H1 (cell line): ENCODE data around the gene ISG15. TPM values are rescaled to one million over a fixed set of nuclear protein-coding genes. Genes with fewer than 3 reads are reported as not detected.

ENCODE experiments used
- CTCF ChIA-PET: fragments of 300-600 bp; sonication (Branson Sonifier 250); formaldehyde crosslinking; loops from one replicate; lab custom pipeline; 2021; ENCODE audit not compliant: partially characterized antibody; lab: Charles Lee
- POLR2A ChIA-PET: fragments of 300-600 bp; sonication (Branson Sonifier 250); formaldehyde crosslinking; loops from one replicate; lab custom pipeline; 2021; ENCODE audit warnings: inconsistent platforms; ENCODE audit not compliant: partially characterized antibody; lab: Charles Lee
- DNase-seq, 2 experiments: peaks; one replicate each; pipeline versions ENCODE4 v3.0.0 to v3.0.0-alpha.2; 2010 to 2022; ENCODE audit warnings: low spot score in 2 of 2, low read depth in 1 of 2, mixed read lengths in 1 of 2
- FAIRE-seq: peaks from 2 replicates; lab custom pipeline; 2011; peaks lifted over from hg19 to GRCh38; lab: Jason Lieb, UNC
- H2AFZ ChIP-seq: 2 replicates; pipeline ENCODE4 v1.8.1; 2012; ENCODE audit warnings: low read length, inconsistent platforms
- H2AK5ac ChIP-seq: 2 replicates; pipeline ENCODE4 v1.6.1; 2013; ENCODE audit warnings: low read depth, low read length
- H2BK120ac ChIP-seq: replicated peaks from 2 replicates; pipeline ENCODE3; 2013; ENCODE audit warnings: low read depth, low read length, inconsistent platforms
- H2BK12ac ChIP-seq: 2 replicates; pipeline ENCODE4 v1.6.1; 2013; ENCODE audit warnings: low read depth, low read length
- H2BK15ac ChIP-seq: 2 replicates; pipeline ENCODE4 v1.6.1; 2013; ENCODE audit warnings: low read length
- H2BK20ac ChIP-seq: 2 replicates; pipeline ENCODE4 v1.6.1; 2013; ENCODE audit warnings: low read length
- H2BK5ac ChIP-seq: 2 replicates; pipeline ENCODE4 v1.6.1; 2013; ENCODE audit warnings: low read depth, low read length
- H3K14ac ChIP-seq: 2 replicates; pipeline ENCODE4 v1.6.1; 2013; ENCODE audit warnings: inconsistent platforms; ENCODE audit not compliant: insufficient read length
- H3K18ac ChIP-seq: 2 replicates; pipeline ENCODE4 v1.6.1; 2013; ENCODE audit warnings: low read length; ENCODE audit errors: extremely low read depth
- H3K23ac ChIP-seq: 2 replicates; pipeline ENCODE4 v1.6.1; 2013; ENCODE audit warnings: inconsistent platforms; ENCODE audit not compliant: insufficient read length
- H3K23me2 ChIP-seq: 2 replicates; pipeline ENCODE4 v1.6.1; 2013; ENCODE audit warnings: low read depth, low read length
- H3K27ac ChIP-seq: 2 replicates; pipeline ENCODE4 v1.6.1; 2011; ENCODE audit warnings: low read depth, low read length, inconsistent platforms
- H3K27me3 ChIP-seq, 4 experiments: replicated peaks in 1 of 4; 1 replicate in 1 of 4; 2 replicates in 3 of 4; pipeline versions ENCODE4 v1.6.1 to v1.8.1; 2011 to 2013; ENCODE audit warnings: low read length in 3 of 4, mild to moderate bottlenecking in 3 of 4, inconsistent platforms in 2 of 4, mixed read lengths in 2 of 4, moderate library complexity in 1 of 4; ENCODE audit not compliant: control insufficient read depth in 3 of 4, insufficient read depth in 3 of 4; ENCODE audit errors: extremely low read depth in 1 of 4
- H3K36me3 ChIP-seq, 4 experiments: 2 replicates each; pipeline versions ENCODE4 v1.6.1 to v1.8.1; 2011 to 2013; ENCODE audit warnings: mild to moderate bottlenecking in 4 of 4, low read length in 3 of 4, moderate library complexity in 2 of 4, control low read depth in 1 of 4, inconsistent platforms in 1 of 4; ENCODE audit not compliant: insufficient read depth in 4 of 4, control insufficient read depth in 2 of 4
- H3K4ac ChIP-seq: replicated peaks from 2 replicates; pipeline ENCODE3; 2013; ENCODE audit warnings: low read length, low read depth, mixed read lengths, inconsistent platforms; ENCODE audit not compliant: insufficient read length
- H3K4me1 ChIP-seq, 4 experiments: replicated peaks in 1 of 4; 1 replicate in 1 of 4; 2 replicates in 3 of 4; pipeline versions ENCODE4 v1.6.1 to v1.8.1; 2011 to 2013; ENCODE audit warnings: low read length in 3 of 4, inconsistent platforms in 2 of 4, mixed read lengths in 1 of 4; ENCODE audit not compliant: insufficient read depth in 4 of 4, control insufficient read depth in 3 of 4
- H3K4me2 ChIP-seq, 2 experiments: 2 replicates each; pipeline versions ENCODE4 v1.6.1 to v1.8.1; 2011 to 2013; ENCODE audit warnings: low read depth in 2 of 2, low read length in 2 of 2, control low read depth in 1 of 2, inconsistent platforms in 1 of 2, mild to moderate bottlenecking in 1 of 2; ENCODE audit not compliant: insufficient read depth in 1 of 2
- H3K4me3 ChIP-seq, 4 experiments: fragments of 200-600, 300-600 bp in 1 of 4; sonication (generic), shearing (Covaris generic), sonication (Bioruptor Twin) in 1 of 4; 2 replicates each; pipeline versions ENCODE4 v1.5.1 to v1.8.1; 2011 to 2016; ENCODE audit warnings: low read length in 4 of 4, low read depth in 3 of 4, control low read depth in 2 of 4, inconsistent platforms in 2 of 4, mild to moderate bottlenecking in 2 of 4, mixed read lengths in 1 of 4, moderate library complexity in 1 of 4; ENCODE audit not compliant: insufficient read depth in 2 of 4; ENCODE audit errors: extremely low read depth in 1 of 4
- H3K56ac ChIP-seq: replicated peaks from 2 replicates; pipeline ENCODE3; 2013; ENCODE audit warnings: low read depth, mild to moderate bottlenecking, mixed read lengths, low read length, inconsistent platforms; ENCODE audit not compliant: insufficient read length
- H3K79me1 ChIP-seq: 2 replicates; pipeline ENCODE4 v1.6.1; 2013; ENCODE audit warnings: low read depth, low read length, control low read depth
- H3K79me2 ChIP-seq, 2 experiments: 2 replicates each; pipeline versions ENCODE4 v1.6.1 to v1.8.1; 2012 to 2013; ENCODE audit warnings: low read length in 2 of 2, mild to moderate bottlenecking in 2 of 2, inconsistent platforms in 1 of 2; ENCODE audit not compliant: insufficient read depth in 2 of 2, control insufficient read depth in 1 of 2
- H3K9ac ChIP-seq, 4 experiments: replicated peaks in 1 of 4; 1 replicate in 1 of 4; 2 replicates in 3 of 4; pipeline versions ENCODE4 v1.6.1 to v1.8.1; 2011 to 2013; ENCODE audit warnings: low read depth in 3 of 4, low read length in 3 of 4, control low read depth in 2 of 4, mild to moderate bottlenecking in 2 of 4, moderate library complexity in 2 of 4, inconsistent platforms in 1 of 4; ENCODE audit errors: extremely low read depth in 1 of 4
- H3K9me3 ChIP-seq, 2 experiments: 2 replicates each; pipeline versions ENCODE4 v1.6.1 to v1.8.1; 2012 to 2013; ENCODE audit warnings: mild to moderate bottlenecking in 2 of 2, moderate library complexity in 2 of 2, control low read depth in 1 of 2, inconsistent platforms in 1 of 2, low read depth in 1 of 2, low read length in 1 of 2, mixed read lengths in 1 of 2; ENCODE audit not compliant: insufficient read depth in 2 of 2
- H4K20me1 ChIP-seq, 2 experiments: replicated peaks in 1 of 2; 2 replicates each; pipeline versions ENCODE3 to v1.8.1; 2011 to 2013; ENCODE audit warnings: inconsistent platforms in 2 of 2, low read length in 2 of 2, mild to moderate bottlenecking in 1 of 2; ENCODE audit not compliant: insufficient read depth in 2 of 2, control insufficient read depth in 1 of 2
- H4K5ac ChIP-seq: 2 replicates; pipeline ENCODE4 v1.6.1; 2013; ENCODE audit warnings: low read length, low read depth, mixed read lengths, inconsistent platforms; ENCODE audit not compliant: insufficient read length
- H4K8ac ChIP-seq: 2 replicates; pipeline ENCODE4 v1.8.0; 2013; ENCODE audit warnings: mild to moderate bottlenecking, moderate library complexity, low read length, inconsistent platforms; ENCODE audit not compliant: insufficient read depth; ENCODE audit errors: extremely low read depth
- H4K91ac ChIP-seq: replicated peaks from 2 replicates; pipeline ENCODE3; 2013; ENCODE audit warnings: low read length, mixed read lengths, inconsistent platforms; ENCODE audit not compliant: insufficient read length
- BRCA1 ChIP-seq: IDR thresholded peaks from 2 replicates; pipeline ENCODE4 v1.6.1; 2012; ENCODE audit warnings: low read depth, low read length, improper control_type of control experiment
- CHD2 ChIP-seq: IDR thresholded peaks from 2 replicates; pipeline ENCODE4 v1.6.1; 2012; ENCODE audit warnings: low read length, improper control_type of control experiment
- CREB1 ChIP-seq: IDR thresholded peaks from 2 replicates; pipeline ENCODE4 v1.6.1; 2012; ENCODE audit warnings: inconsistent platforms
- CTBP2 ChIP-seq: IDR thresholded peaks from 2 replicates; pipeline ENCODE4 v1.7.0; 2011; ENCODE audit warnings: borderline replicate concordance, mild to moderate bottlenecking, moderate library complexity, mixed read lengths, low read length; ENCODE audit not compliant: insufficient read depth, insufficient read length
- E2F6 ChIP-seq: IDR thresholded peaks from 2 replicates; pipeline ENCODE4 v1.6.1; 2012; ENCODE audit warnings: inconsistent platforms
- GABPA ChIP-seq: IDR thresholded peaks from 2 replicates; pipeline ENCODE4 v1.6.1; 2011; ENCODE audit warnings: mild to moderate bottlenecking, low read length, moderate library complexity, borderline replicate concordance; ENCODE audit not compliant: insufficient read depth
- MAX ChIP-seq: IDR thresholded peaks from 2 replicates; pipeline ENCODE4 v1.6.1; 2012; ENCODE audit warnings: inconsistent platforms
- SRF ChIP-seq: IDR thresholded peaks from 2 replicates; pipeline ENCODE4 v1.6.1; 2011; ENCODE audit warnings: mild to moderate bottlenecking, low read depth, low read length, moderate library complexity
- TAF7 ChIP-seq: optimal IDR thresholded peaks from 2 replicates; pipeline ENCODE3; 2011; ENCODE audit warnings: low read depth, mild to moderate bottlenecking, inconsistent platforms, low read length, moderate library complexity, borderline replicate concordance
- TCF12 ChIP-seq: IDR thresholded peaks from 2 replicates; pipeline ENCODE4 v1.6.1; 2011; ENCODE audit warnings: low read depth, mild to moderate bottlenecking, low read length
- ZNF274 ChIP-seq: IDR thresholded peaks from 2 replicates; pipeline ENCODE4 v1.7.0; 2012; ENCODE audit warnings: low read length, borderline replicate concordance; ENCODE audit errors: extremely low read depth
- WGBS, 2 experiments: shearing (Covaris generic) in 1 of 2; methylation state at CpG; one replicate each; pipeline versions ENCODE4 v1.1.6 to v1.1.7; 2013 to 2015; ENCODE audit warnings: low lambda C conversion rate in 2 of 2, mixed read lengths in 2 of 2, inconsistent platforms in 1 of 2, low coverage in 1 of 2, missing lambda C conversion rate in 1 of 2; ENCODE audit not compliant: insufficient replicate concordance in 2 of 2, insufficient coverage in 1 of 2, insufficient read length in 1 of 2; ENCODE audit errors: extremely low coverage in 1 of 2, missing lambda C conversion rate in 1 of 2; 5-methylcytosine and 5-hydroxymethylcytosine counted together
- polyA plus RNA-seq, 7 experiments: library from polyadenylated mRNA; depleted of rRNA in 3 of 7; stranded (reverse) in 5 of 7; unstranded in 2 of 7; fragments of >200 nt in 5 of 7; fragments of 200-250 nt in 2 of 7; gene quantifications; 1 replicate in 5 of 7; 2 replicates in 1 of 7; 4 replicates in 1 of 7; pipeline versions ENCODE4 v1.2.1 to v1.2.3, GENCODE V29; 2011 to 2013; ENCODE audit warnings: missing spikeins in 2 of 7, mixed read lengths in 2 of 7
- total RNA-seq: library from RNA; stranded (reverse); fragmentation: NEBNext Ultra II Directional; extraction: Animal tissue kit (Norgen Biotek cat#: 25700); gene quantifications from 2 replicates; pipeline ENCODE4 v1.2.1, GENCODE V29; 2021

ISG15 gene
- total and polyA plus RNA-seq, 2 of the 8 experiments (the other 6 are each of a cell fraction or from before 2014, with no cell fraction given) = 29.3 to 121 TPM

- H3K14ac ChIP-seq = no peak overlapping the region
- H2AK5ac ChIP-seq = no peak overlapping the region
- H3K79me1 ChIP-seq = peaks cover 7% of the 10 kb centered on the region; the same call in 1 of the 2 replicates
- peaks cover 0 to 26% (median 17%) of the 10 kb centered on the region in 4 experiments; a peak in 5 of 7 replicates for H3K27me3 ChIP-seq
- WGBS, 2 experiments = 26% methylated on average over 28 of the region's 60 CpGs; no CpG with 5 or more reads in 1 of the 2 experiments
- no peak overlapping the region for H4K5ac ChIP-seq
- peaks cover 40 to 59% of the 10 kb centered on the region in 2 experiments for H4K20me1 ChIP-seq
- peaks cover 2 to 35% (median 11%) of the 10 kb centered on the region in 4 experiments; a peak in 6 of 8 replicates for H3K36me3 ChIP-seq
- FAIRE-seq = no peak
- H2BK15ac ChIP-seq = no peak overlapping the region
- no peak overlapping the region for H2BK12ac ChIP-seq
- CTCF ChIA-PET = interaction anchor here (0.9 to 5.8 kb wide), 5 partner anchors 18 to 79 kb away, joined by 3 to 70 read pairs (median 16); no protein-coding TSS in a partner anchor
- POLR2A ChIA-PET = interaction anchor here (0.6 to 10.9 kb wide), 14 partner anchors 9 to 86 kb away, joined by 3 to 245 read pairs (median 4); partner anchors contain the start of genes AGRN, ISG15, NOC2L and RNF223
- peak in 1 of 2 experiments; percentile 84 for DNase-seq
- H3K4me3 ChIP-seq = peak overlapping the region; percentile 3 to 54 (median 28); a peak in 6 of 8 replicates
- H3K4ac ChIP-seq = no peak overlapping the region
- H3K9me3 ChIP-seq = no peaks in the 10 kb centered on the region
- no peak overlapping the region for H2BK120ac ChIP-seq
- H3K27ac ChIP-seq = no peak overlapping the region
- H3K79me2 ChIP-seq = no peaks in the 10 kb centered on the region
- H3K18ac ChIP-seq = no peak overlapping the region
- H2AFZ ChIP-seq = no peak overlapping the region
- H3K56ac ChIP-seq = no peak overlapping the region
- TF ChIP-seq GABPA = peak; percentile 75; the same call in 1 of the 2 replicates
- TF ChIP-seq ZNF274 = no peak
- no peak for TF ChIP-seq SRF
- no peak for TF ChIP-seq CTBP2
- no peak for TF ChIP-seq TCF12
- peak; percentile 59 for TF ChIP-seq CHD2
- 0 out of 2 replicates have a peak, but pooled peaks have one; percentile 7 for TF ChIP-seq CREB1
- peak; percentile 91 for TF ChIP-seq MAX
- no peak for TF ChIP-seq BRCA1
- TF ChIP-seq E2F6 = peak; percentile 85
- TF ChIP-seq TAF7 = no peak
- no peak overlapping the region for H4K91ac ChIP-seq
- no peak overlapping the region for H2BK5ac ChIP-seq
- H3K4me2 ChIP-seq = peak overlapping the region; percentile 66 to 69
- peaks cover 8% of the 10 kb centered on the region; the same call in 1 of the 2 replicates for H3K23me2 ChIP-seq
- H4K8ac ChIP-seq = peak overlapping the region; percentile 57; the same call in 1 of the 2 replicates
- no peak overlapping the region for H2BK20ac ChIP-seq
- H3K9ac ChIP-seq = no peak overlapping the region
- H3K23ac ChIP-seq = no peak overlapping the region
- peaks cover 0 to 10% (median 2%) of the 10 kb centered on the region in 4 experiments; a peak in 4 of 7 replicates for H3K4me1 ChIP-seq
These were observed 27.8 kb downstream of the ISG15 start for GRCh38 chr1:1041092-1041523.
